Endothelial cell of umbilical vein (primary cell): Measurements from ENCODE around the gene SKI. TPM values are rescaled to one million over a fixed set of nuclear protein-coding genes. Genes with fewer than 3 reads are reported as not detected.

ENCODE experiments used
- BruUV-seq: library from RNA; stranded (reverse); fragments of 400-500 nt; replicated peaks from 2 replicates; lab custom pipeline; 2021; lab: Mats Ljungman, UMichigan
- CTCF ChIA-PET: fragments of 300-600, 350-600 bp; sonication (Branson Sonifier 250); formaldehyde crosslinking; loops from one replicate; lab custom pipeline; 2021; ENCODE audit warnings: antibody characterized with exemption, inconsistent platforms; lab: Charles Lee
- POLR2A ChIA-PET: fragments of 300-600, 350-600 bp; sonication (Branson Sonifier 250); formaldehyde crosslinking; loops from one replicate; lab custom pipeline; 2021; ENCODE audit warnings: antibody characterized with exemption, inconsistent platforms; lab: Charles Lee
- DNase-seq: peaks from one replicate; pipeline ENCODE4 v3.0.0-alpha.2; 2011; ENCODE audit warnings: low read depth, low spot score
- FAIRE-seq: peaks from 2 replicates; lab custom pipeline; 2011; peaks lifted over from hg19 to GRCh38; lab: Jason Lieb, UNC
- H2AFZ ChIP-seq: 2 replicates; pipeline ENCODE4 v1.6.0; 2012; ENCODE audit warnings: low read depth, low read length, control low read depth, inconsistent platforms
- H3K27ac ChIP-seq: 2 replicates; pipeline ENCODE4 v1.5.1; 2011; ENCODE audit warnings: low read depth, mild to moderate bottlenecking, control low read depth, low read length, moderate library complexity; ENCODE audit not compliant: insufficient read depth
- H3K27me3 ChIP-seq, 2 experiments: 2 replicates each; pipeline versions ENCODE4 v1.6.0 to v1.6.1; 2011; ENCODE audit warnings: low read length in 2 of 2, mixed read lengths in 1 of 2; ENCODE audit not compliant: control insufficient read depth in 2 of 2, insufficient read depth in 2 of 2
- H3K36me3 ChIP-seq, 2 experiments: 2 replicates in 1 of 2; 3 replicates in 1 of 2; pipeline ENCODE4 v1.5.1; 2011; ENCODE audit warnings: low read length in 2 of 2, mild to moderate bottlenecking in 1 of 2, moderate library complexity in 1 of 2; ENCODE audit not compliant: control insufficient read depth in 2 of 2, insufficient read depth in 2 of 2; ENCODE audit errors: extremely low read depth in 1 of 2
- H3K4me1 ChIP-seq: 3 replicates; pipeline ENCODE4 v1.5.1; 2011; ENCODE audit warnings: mild to moderate bottlenecking, low read length; ENCODE audit not compliant: control insufficient read depth, insufficient read depth; ENCODE audit errors: extremely low read depth
- H3K4me2 ChIP-seq: 2 replicates; pipeline ENCODE4 v1.6.1; 2011; ENCODE audit warnings: low read length, control low read depth, mixed read lengths; ENCODE audit not compliant: insufficient read depth
- H3K4me3 ChIP-seq, 3 experiments: fragments of 200-600 bp in 1 of 3; sonication (generic), shearing (Covaris generic) in 1 of 3; replicated peaks in 1 of 3; 2 replicates each; pipeline ENCODE4 v1.5.1; 2011 to 2016; ENCODE audit warnings: control low read depth in 3 of 3, low read length in 3 of 3, mild to moderate bottlenecking in 2 of 3, inconsistent platforms in 1 of 3, low read depth in 1 of 3, moderate library complexity in 1 of 3; ENCODE audit not compliant: insufficient read depth in 1 of 3
- H3K79me2 ChIP-seq: 2 replicates; pipeline ENCODE4 v1.6.0; 2012; ENCODE audit warnings: low read length, inconsistent platforms; ENCODE audit not compliant: control insufficient read depth, insufficient read depth
- H3K9ac ChIP-seq: replicated peaks from 2 replicates; pipeline ENCODE3; 2011; ENCODE audit warnings: low read length, control low read depth; ENCODE audit not compliant: insufficient read depth; ENCODE audit errors: extremely low read depth
- H3K9me1 ChIP-seq: replicated peaks from 3 replicates; pipeline ENCODE4 v1.6.0; 2011; ENCODE audit warnings: mild to moderate bottlenecking, low read length; ENCODE audit not compliant: control insufficient read depth, insufficient read depth; ENCODE audit errors: extremely low read depth
- H3K9me3 ChIP-seq: replicated peaks from 2 replicates; pipeline ENCODE4 v1.5.1; 2012; ENCODE audit warnings: low read length, inconsistent platforms; ENCODE audit not compliant: control insufficient read depth, insufficient read depth
- H4K20me1 ChIP-seq: replicated peaks from 2 replicates; pipeline ENCODE3; 2011; ENCODE audit warnings: mild to moderate bottlenecking, low read length; ENCODE audit not compliant: control insufficient read depth, insufficient read depth; ENCODE audit errors: extremely low read depth
- EZH2 ChIP-seq: IDR thresholded peaks from 2 replicates; pipeline ENCODE4 v1.6.1; 2012; ENCODE audit warnings: borderline replicate concordance, low read depth, mild to moderate bottlenecking, moderate library complexity, low read length, inconsistent platforms; ENCODE audit not compliant: severe bottlenecking
- POLR2A ChIP-seq: IDR thresholded peaks from 2 replicates; pipeline ENCODE4 v1.6.1; 2012; ENCODE audit warnings: low read depth, mild to moderate bottlenecking, control low read depth, low read length
- dilution Hi-C: fragments of 300-500 bp; cut with MboI; formaldehyde crosslinking; loops from one replicate; pipeline ENCODE4 v1.15.0; 2019; ENCODE audit warnings: low sequenced_read_pairs; ENCODE audit not compliant: extremely low pct_ligation_motif_present
- intact Hi-C: fragments of 100-400 bp; cut with micrococcal nuclease; formaldehyde crosslinking; loops from one replicate; pipeline ENCODE4 v1.10.0; 2022
- polyA plus RNA-seq, 4 experiments: library from polyadenylated mRNA; depleted of rRNA in 3 of 4; stranded (reverse) in 3 of 4; unstranded in 1 of 4; fragments of >200 nt; gene quantifications; 2 replicates each; pipeline versions ENCODE4 v1.2.1 to v1.2.3, GENCODE V29; 2011 to 2012; ENCODE audit warnings: missing spikeins in 1 of 4
- total RNA-seq: library from RNA; stranded (reverse); gene quantifications from 2 replicates; pipeline ENCODE4 v1.2.3, GENCODE V29; 2021
- TF ChIP-seq, protein P1 (sequence below), 2 donors: IDR thresholded peaks; 1 replicate in 1 of 2; 2 replicates in 1 of 2; pipeline ENCODE4 v1.5.1; 2011; ENCODE audit warnings: low read length in 2 of 2, mild to moderate bottlenecking in 2 of 2, moderate library complexity in 2 of 2, control low read depth in 1 of 2, inconsistent platforms in 1 of 2, low read depth in 1 of 2; ENCODE audit not compliant: insufficient read depth in 1 of 2; ENCODE audit errors: extremely low read depth in 1 of 2

The SKI gene
- total and polyA plus RNA-seq, 2 donors (not counting 3 experiments of a cell fraction or from before 2014, with no cell fraction given): 11.6 to 80.3 TPM

DNA sequence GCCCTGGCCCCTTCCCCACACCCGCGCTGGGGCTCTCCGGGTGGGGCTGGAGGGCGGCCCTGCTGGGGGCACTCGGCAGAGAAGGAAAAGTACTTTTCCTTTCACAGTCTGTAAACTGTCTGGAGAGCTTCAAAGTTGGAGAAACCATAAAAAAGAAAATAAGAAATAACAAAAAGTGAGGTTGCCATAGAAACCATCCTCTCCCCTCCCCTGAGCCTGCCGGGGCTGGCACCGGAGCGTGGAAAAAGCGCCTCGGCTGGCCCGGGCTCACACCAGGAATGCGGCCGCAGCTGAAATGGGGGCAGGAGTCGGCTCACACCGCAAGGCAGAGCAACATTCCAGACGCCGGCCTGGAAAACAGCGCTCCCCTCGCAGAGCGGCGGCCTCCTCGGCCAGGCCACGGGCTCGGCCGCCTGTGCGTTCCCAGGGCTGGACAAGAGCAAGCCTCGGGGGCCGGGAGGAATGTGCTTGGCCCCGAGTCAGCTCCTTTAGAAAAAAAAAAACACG is 94.0 kb downstream of the SKI start:
- FAIRE-seq: no peak
- H4K20me1 ChIP-seq: no peaks in the 10 kb centered on the region
- peak overlapping the region; percentile 57 for H3K9ac ChIP-seq
- dilution Hi-C loops: no loop called here
- intact Hi-C loops: loop anchor here (2.0 kb wide), 1 partner anchor 69 kb away; the partner anchor contains the start of genes MORN1 and RER1
- H3K27ac ChIP-seq: no peak overlapping the region
- H3K4me1 ChIP-seq: peaks cover 5% of the 10 kb centered on the region
- no TSS peak for BruUV-seq
- no peaks in the 10 kb centered on the region for H3K79me2 ChIP-seq
- ChIA-PET CTCF (interaction anchor here (1.0 to 1.8 kb wide), 6 partner anchors 9 to 127 kb away, joined by 3 to 12 read pairs (median 6); partner anchors contain the start of gene FAAP20), POLR2A (interaction anchor here (0.8 to 1.2 kb wide), 3 partner anchors 93 to 123 kb away, joined by 3 read pairs; no protein-coding TSS in a partner anchor)
- H3K9me3 ChIP-seq: no peaks in the 10 kb centered on the region
- peak overlapping the region; percentile 43 for H2AFZ ChIP-seq
- H3K9me1 ChIP-seq: no peaks in the 10 kb centered on the region
- DNase-seq: peak; percentile 88
- H3K27me3 ChIP-seq: no peaks in the 10 kb centered on the region
- peak overlapping the region in 1 of 3 experiments; percentile 4 for H3K4me3 ChIP-seq
- H3K36me3 ChIP-seq: no peaks in the 10 kb centered on the region
- TF ChIP-seq POLR2A: no peak
- TF ChIP-seq, protein P1, sequence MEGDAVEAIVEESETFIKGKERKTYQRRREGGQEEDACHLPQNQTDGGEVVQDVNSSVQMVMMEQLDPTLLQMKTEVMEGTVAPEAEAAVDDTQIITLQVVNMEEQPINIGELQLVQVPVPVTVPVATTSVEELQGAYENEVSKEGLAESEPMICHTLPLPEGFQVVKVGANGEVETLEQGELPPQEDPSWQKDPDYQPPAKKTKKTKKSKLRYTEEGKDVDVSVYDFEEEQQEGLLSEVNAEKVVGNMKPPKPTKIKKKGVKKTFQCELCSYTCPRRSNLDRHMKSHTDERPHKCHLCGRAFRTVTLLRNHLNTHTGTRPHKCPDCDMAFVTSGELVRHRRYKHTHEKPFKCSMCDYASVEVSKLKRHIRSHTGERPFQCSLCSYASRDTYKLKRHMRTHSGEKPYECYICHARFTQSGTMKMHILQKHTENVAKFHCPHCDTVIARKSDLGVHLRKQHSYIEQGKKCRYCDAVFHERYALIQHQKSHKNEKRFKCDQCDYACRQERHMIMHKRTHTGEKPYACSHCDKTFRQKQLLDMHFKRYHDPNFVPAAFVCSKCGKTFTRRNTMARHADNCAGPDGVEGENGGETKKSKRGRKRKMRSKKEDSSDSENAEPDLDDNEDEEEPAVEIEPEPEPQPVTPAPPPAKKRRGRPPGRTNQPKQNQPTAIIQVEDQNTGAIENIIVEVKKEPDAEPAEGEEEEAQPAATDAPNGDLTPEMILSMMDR (IDR thresholded peaks at IDR 0.05; ENCODE audit: extremely low read depth in 1 of 2, insufficient read depth in 1 of 2, low read depth in 1 of 2, low read length in 2 of 2): peak in 1 of 2 donors; percentile 22
- peak overlapping the region; percentile 12 for H3K4me2 ChIP-seq

DNA sequence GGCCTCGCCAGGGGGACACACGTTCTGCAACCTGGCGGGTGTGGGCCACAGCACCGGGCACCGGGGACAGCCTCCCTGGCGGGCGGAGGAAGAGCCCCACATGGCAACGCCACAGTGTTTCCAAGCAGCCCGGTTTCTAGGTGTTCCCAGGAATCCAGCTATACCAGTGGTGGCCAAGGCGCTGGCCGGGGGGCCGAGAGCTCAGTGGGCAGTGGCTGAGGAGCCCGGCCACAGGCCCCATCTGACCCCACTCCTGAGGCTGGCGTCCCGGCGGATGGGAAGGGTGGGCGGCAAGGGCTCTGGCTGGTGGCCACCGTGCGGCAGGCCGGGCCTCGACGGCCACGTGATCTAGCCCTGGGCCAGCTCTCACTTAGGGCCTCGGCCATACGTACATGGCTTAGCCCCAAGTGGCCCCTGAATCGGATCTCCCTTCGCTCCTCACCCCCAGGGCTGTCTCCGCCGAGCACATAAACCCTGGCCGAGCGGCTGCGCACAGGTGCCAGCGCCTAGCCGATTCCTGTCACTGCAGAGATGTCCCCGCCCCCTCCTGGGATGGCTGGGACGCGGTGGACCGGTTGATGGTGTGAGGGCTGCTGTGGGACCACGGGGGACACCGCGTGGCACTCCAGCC is 94.6 kb downstream of the SKI start:
- H3K4me3 ChIP-seq: peak overlapping the region in 1 of 3 experiments; percentile 4

More for the DNA sequence above, 94.6 kb downstream of the SKI start:
- no peaks in the 10 kb centered on the region for H3K9me1 ChIP-seq
- dilution Hi-C loops (no loop called here), intact Hi-C loops (loop anchor here (2.0 kb wide), 1 partner anchor 68 kb away; the partner anchor contains the start of genes MORN1 and RER1)
- H3K9me3 ChIP-seq: no peaks in the 10 kb centered on the region
- no peak overlapping the region for H3K27ac ChIP-seq
- no peak for DNase-seq
- no peaks in the 10 kb centered on the region for H3K79me2 ChIP-seq
- H3K36me3 ChIP-seq: no peaks in the 10 kb centered on the region
- H4K20me1 ChIP-seq: no peaks in the 10 kb centered on the region
- ChIA-PET CTCF (interaction anchor here (1.0 to 1.8 kb wide), 6 partner anchors 9 to 128 kb away, joined by 3 to 12 read pairs (median 6); partner anchors contain the start of gene FAAP20), POLR2A (interaction anchor here (0.8 to 1.2 kb wide), 3 partner anchors 93 to 123 kb away, joined by 3 read pairs; no protein-coding TSS in a partner anchor)
- peaks cover 5% of the 10 kb centered on the region for H3K4me1 ChIP-seq
- peak overlapping the region; percentile 43 for H2AFZ ChIP-seq
- H3K9ac ChIP-seq: peak overlapping the region; percentile 57
- H3K27me3 ChIP-seq: no peaks in the 10 kb centered on the region
- H3K4me2 ChIP-seq: peak overlapping the region; percentile 12
- TF ChIP-seq, protein P1 (IDR thresholded peaks at IDR 0.05; ENCODE audit: extremely low read depth in 1 of 2, insufficient read depth in 1 of 2, low read depth in 1 of 2, low read length in 2 of 2): no peak
- peak; percentile 37 for TF ChIP-seq EZH2
- no TSS peak for BruUV-seq
- no peak for FAIRE-seq
